CD4-positive, alpha-beta T cell (primary cell): ENCODE measurements around the gene SLC7A4. TPM values are rescaled to one million over a fixed set of nuclear protein-coding genes. Genes with fewer than 3 reads are reported as not detected.

Source experiments
- ATAC-seq: fragments of 200-7000 bp; cut with Tn5 transposase; one replicate; pipeline ENCODE4 v1.10.0; 2022; ENCODE audit warnings: mild to moderate bottlenecking; ENCODE audit not compliant: poor library complexity
- CTCF ChIA-PET: fragments of 350-600 bp; sonication (Branson Sonifier 250); formaldehyde crosslinking; loops from one replicate; lab custom pipeline; 2021; ENCODE audit warnings: antibody characterized with exemption, inconsistent platforms; lab: Charles Lee
- POLR2A ChIA-PET: fragments of 350-600 bp; sonication (Branson Sonifier 250); formaldehyde crosslinking; loops from one replicate; lab custom pipeline; 2021; ENCODE audit warnings: antibody characterized with exemption, inconsistent platforms; lab: Charles Lee
- DNase-seq, 14 experiments: peaks; one replicate each; pipeline ENCODE4 v3.0.0-alpha.2; 2013 to 2020; ENCODE audit warnings: mixed read lengths in 2 of 14
- H3K27ac ChIP-seq, 2 donors: one replicate each; pipeline versions ENCODE4 v1.5.1 to v1.7.0; 2013; ENCODE audit warnings: low read length in 2 of 2, low read depth in 1 of 2, mild to moderate bottlenecking in 1 of 2
- H3K27me3 ChIP-seq, 2 experiments: 1 replicate in 1 of 2; 2 replicates in 1 of 2; pipeline versions ENCODE4 v1.6.1 to v1.7.0; 2013; ENCODE audit warnings: low read length in 2 of 2, control low read depth in 1 of 2, mild to moderate bottlenecking in 1 of 2, moderate library complexity in 1 of 2; ENCODE audit not compliant: insufficient read depth in 2 of 2, control insufficient read depth in 1 of 2
- H3K36me3 ChIP-seq: one replicate; pipeline ENCODE4 v1.6.1; 2013; ENCODE audit warnings: low read length, control low read depth; ENCODE audit not compliant: insufficient read depth
- H3K4me1 ChIP-seq: one replicate; pipeline ENCODE4 v1.6.1; 2013; ENCODE audit warnings: low read length, control low read depth; ENCODE audit not compliant: insufficient read depth
- H3K4me3 ChIP-seq: one replicate; pipeline ENCODE4 v1.5.1; 2013; ENCODE audit warnings: mild to moderate bottlenecking, low read length, moderate library complexity
- H3K9me3 ChIP-seq, 2 experiments: 1 replicate in 1 of 2; 2 replicates in 1 of 2; pipeline versions ENCODE4 v1.6.1 to v1.7.0; 2013; ENCODE audit warnings: low read length in 2 of 2, mild to moderate bottlenecking in 2 of 2, control low read depth in 1 of 2, moderate library complexity in 1 of 2; ENCODE audit not compliant: control insufficient read depth in 1 of 2, insufficient read depth in 1 of 2
- H3K27ac Mint-ChIP-seq: one replicate; pipeline ENCODE4 v1.8.0; 2020; ENCODE audit warnings: mixed read lengths
- H3K27me3 Mint-ChIP-seq: one replicate; pipeline ENCODE4 v1.8.0; 2021; ENCODE audit warnings: mixed read lengths
- H3K36me3 Mint-ChIP-seq: one replicate; pipeline ENCODE4 v1.8.0; 2021; ENCODE audit warnings: low read depth, mixed read lengths
- H3K4me1 Mint-ChIP-seq: one replicate; pipeline ENCODE4 v1.8.0; 2021; ENCODE audit warnings: low read depth, mixed read lengths
- H3K4me3 Mint-ChIP-seq: one replicate; pipeline ENCODE4 v1.8.0; 2020; ENCODE audit warnings: mild to moderate bottlenecking, mixed read lengths
- H3K9me3 Mint-ChIP-seq: one replicate; pipeline ENCODE4 v1.8.0; 2020; ENCODE audit warnings: mixed read lengths
- intact Hi-C, 2 experiments: fragments of 100-400 bp; cut with DNase I in 1 of 2; cut with micrococcal nuclease in 1 of 2; formaldehyde crosslinking; loops; one replicate each; pipeline versions ENCODE4 v1.15.1 to v1.9.0; 2023 to 2025; cut with DNase I, micrococcal nuclease
- total RNA-seq, 174 experiments: library from RNA in 2 of 174; stranded (reverse) in 2 of 174; gene quantifications; one replicate each; pipeline ENCODE4 v1.2.3 and lab custom pipeline; 2021 to 2026
- TF ChIP-seq, protein P1 (sequence below): fragments of 200-600 bp; IDR thresholded peaks from one replicate; pipeline ENCODE4 v1.8.0; 2022; ENCODE audit warnings: antibody characterized with exemption, mild to moderate bottlenecking

SLC7A4 gene
- total RNA-seq, 2 experiments from 2014 or later = not detected

GRCh38 chr22:21038405-21038804 is 6.0 kb upstream of the SLC7A4 start:
- TF ChIP-seq, protein P1, sequence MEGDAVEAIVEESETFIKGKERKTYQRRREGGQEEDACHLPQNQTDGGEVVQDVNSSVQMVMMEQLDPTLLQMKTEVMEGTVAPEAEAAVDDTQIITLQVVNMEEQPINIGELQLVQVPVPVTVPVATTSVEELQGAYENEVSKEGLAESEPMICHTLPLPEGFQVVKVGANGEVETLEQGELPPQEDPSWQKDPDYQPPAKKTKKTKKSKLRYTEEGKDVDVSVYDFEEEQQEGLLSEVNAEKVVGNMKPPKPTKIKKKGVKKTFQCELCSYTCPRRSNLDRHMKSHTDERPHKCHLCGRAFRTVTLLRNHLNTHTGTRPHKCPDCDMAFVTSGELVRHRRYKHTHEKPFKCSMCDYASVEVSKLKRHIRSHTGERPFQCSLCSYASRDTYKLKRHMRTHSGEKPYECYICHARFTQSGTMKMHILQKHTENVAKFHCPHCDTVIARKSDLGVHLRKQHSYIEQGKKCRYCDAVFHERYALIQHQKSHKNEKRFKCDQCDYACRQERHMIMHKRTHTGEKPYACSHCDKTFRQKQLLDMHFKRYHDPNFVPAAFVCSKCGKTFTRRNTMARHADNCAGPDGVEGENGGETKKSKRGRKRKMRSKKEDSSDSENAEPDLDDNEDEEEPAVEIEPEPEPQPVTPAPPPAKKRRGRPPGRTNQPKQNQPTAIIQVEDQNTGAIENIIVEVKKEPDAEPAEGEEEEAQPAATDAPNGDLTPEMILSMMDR = no peak
- DNase-seq (no peak), ATAC-seq (no peak)
- Histone ChIP-seq H3K4me3 (no peak overlapping the region), H3K4me1 (peaks cover 4% of the 10 kb centered on the region), H3K9me3 (no peaks in the 10 kb centered on the region), H3K27ac (no peak overlapping the region), H3K36me3 (no peaks in the 10 kb centered on the region), H3K27me3 (peaks cover 5 to 10% of the 10 kb centered on the region in 2 experiments)
- ChIA-PET POLR2A (no interaction called here), CTCF (no interaction called here)
- Mint-ChIP-seq H3K27ac (no peak overlapping the region), H3K27me3 (peaks cover 28% of the 10 kb centered on the region), H3K4me1 (peaks cover 3% of the 10 kb centered on the region), H3K9me3 (no peaks in the 10 kb centered on the region), H3K4me3 (no peak overlapping the region), H3K36me3 (no peaks in the 10 kb centered on the region)
- intact Hi-C loops = no loop called here

GRCh38 chr22:21034989-21035388 is 2.6 kb upstream of the SLC7A4 start:
- Mint-ChIP-seq H3K9me3 (no peaks in the 10 kb centered on the region), H3K4me3 (no peak overlapping the region), H3K4me1 (no peaks in the 10 kb centered on the region), H3K27ac (no peak overlapping the region), H3K36me3 (no peaks in the 10 kb centered on the region), H3K27me3 (peaks cover 28% of the 10 kb centered on the region)
- TF ChIP-seq, protein P1 = no peak
- peaks cover 9% of the 10 kb centered on the region for H3K4me1 ChIP-seq
- no peak for ATAC-seq
- ChIA-PET CTCF (no interaction called here), POLR2A (no interaction called here)
- no peaks in the 10 kb centered on the region for H3K36me3 ChIP-seq
- H3K27ac ChIP-seq = no peak overlapping the region
- H3K4me3 ChIP-seq = no peak overlapping the region
- intact Hi-C loops = no loop called here
- H3K9me3 ChIP-seq = peaks cover 0 to 10% of the 10 kb centered on the region in 2 experiments
- DNase-seq = no peak
- H3K27me3 ChIP-seq = peaks cover 28 to 29% of the 10 kb centered on the region in 2 experiments

DNA sequence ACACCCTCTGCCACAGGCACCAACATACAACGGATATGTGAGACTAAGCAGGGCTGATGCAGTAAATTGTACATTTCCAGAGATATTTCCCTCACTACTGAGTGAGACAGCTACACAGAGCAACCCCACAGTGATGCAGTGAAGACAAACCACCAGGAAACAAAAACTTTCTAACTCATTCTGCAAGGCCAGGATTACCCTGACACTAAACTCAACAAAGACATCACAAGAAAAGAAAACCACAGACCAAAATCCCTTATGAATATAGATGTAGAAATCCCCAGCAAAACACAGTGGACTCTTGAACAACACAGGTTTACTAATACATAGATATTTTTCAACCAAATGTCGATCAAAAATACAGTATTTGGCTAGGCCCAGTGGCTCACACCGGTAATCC is 1.5 kb upstream of the SLC7A4 start:
- DNase-seq = no peak
- H3K9me3 Mint-ChIP-seq = no peaks in the 10 kb centered on the region
- POLR2A ChIA-PET = no interaction called here
- TF ChIP-seq, protein P1 = no peak
- Histone ChIP-seq H3K9me3 (peaks cover 0 to 10% of the 10 kb centered on the region in 2 experiments), H3K27ac (no peak overlapping the region), H3K36me3 (no peaks in the 10 kb centered on the region), H3K27me3 (peaks cover 29 to 31% of the 10 kb centered on the region in 2 experiments), H3K4me1 (peaks cover 9% of the 10 kb centered on the region), H3K4me3 (no peak overlapping the region)
- H3K27ac Mint-ChIP-seq = no peak overlapping the region
- no peak overlapping the region for H3K4me3 Mint-ChIP-seq
- H3K27me3 Mint-ChIP-seq = peaks cover 36% of the 10 kb centered on the region
- intact Hi-C loops = no loop called here
- no peaks in the 10 kb centered on the region for H3K36me3 Mint-ChIP-seq
- H3K4me1 Mint-ChIP-seq = no peaks in the 10 kb centered on the region
- CTCF ChIA-PET = no interaction called here
- no peak for ATAC-seq
